Measurements from ENCODE around the gene COL2A1.

COL2A1 gene

DNA sequence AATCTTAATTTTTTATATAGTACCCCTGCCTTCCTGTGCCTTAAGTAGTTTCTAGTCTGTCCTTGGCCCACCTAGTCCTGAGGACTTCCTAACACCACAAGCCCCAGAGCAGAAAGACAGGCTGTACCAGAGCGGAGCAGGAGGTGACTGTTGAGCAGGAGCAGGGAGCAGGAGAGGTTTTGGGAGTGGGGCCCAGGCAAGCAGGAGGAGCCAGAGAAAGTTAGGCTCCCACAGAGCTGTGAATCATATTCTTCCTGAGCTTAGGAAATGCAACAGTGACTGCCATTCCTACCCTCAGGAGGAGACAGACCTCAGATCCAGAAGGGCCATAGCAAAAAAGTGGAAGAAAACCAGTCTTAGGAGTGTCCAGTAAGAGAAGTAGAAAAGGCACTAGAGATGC, 28.3 kb upstream of the COL2A1 start (continued):
- TF ChIP-seq, protein P1, sequence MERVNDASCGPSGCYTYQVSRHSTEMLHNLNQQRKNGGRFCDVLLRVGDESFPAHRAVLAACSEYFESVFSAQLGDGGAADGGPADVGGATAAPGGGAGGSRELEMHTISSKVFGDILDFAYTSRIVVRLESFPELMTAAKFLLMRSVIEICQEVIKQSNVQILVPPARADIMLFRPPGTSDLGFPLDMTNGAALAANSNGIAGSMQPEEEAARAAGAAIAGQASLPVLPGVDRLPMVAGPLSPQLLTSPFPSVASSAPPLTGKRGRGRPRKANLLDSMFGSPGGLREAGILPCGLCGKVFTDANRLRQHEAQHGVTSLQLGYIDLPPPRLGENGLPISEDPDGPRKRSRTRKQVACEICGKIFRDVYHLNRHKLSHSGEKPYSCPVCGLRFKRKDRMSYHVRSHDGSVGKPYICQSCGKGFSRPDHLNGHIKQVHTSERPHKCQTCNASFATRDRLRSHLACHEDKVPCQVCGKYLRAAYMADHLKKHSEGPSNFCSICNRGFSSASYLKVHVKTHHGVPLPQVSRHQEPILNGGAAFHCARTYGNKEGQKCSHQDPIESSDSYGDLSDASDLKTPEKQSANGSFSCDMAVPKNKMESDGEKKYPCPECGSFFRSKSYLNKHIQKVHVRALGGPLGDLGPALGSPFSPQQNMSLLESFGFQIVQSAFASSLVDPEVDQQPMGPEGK (CRISPR knock-in tag; IDR thresholded peaks at IDR 0.05; ENCODE audit: borderline replicate concordance): no peak

DNA sequence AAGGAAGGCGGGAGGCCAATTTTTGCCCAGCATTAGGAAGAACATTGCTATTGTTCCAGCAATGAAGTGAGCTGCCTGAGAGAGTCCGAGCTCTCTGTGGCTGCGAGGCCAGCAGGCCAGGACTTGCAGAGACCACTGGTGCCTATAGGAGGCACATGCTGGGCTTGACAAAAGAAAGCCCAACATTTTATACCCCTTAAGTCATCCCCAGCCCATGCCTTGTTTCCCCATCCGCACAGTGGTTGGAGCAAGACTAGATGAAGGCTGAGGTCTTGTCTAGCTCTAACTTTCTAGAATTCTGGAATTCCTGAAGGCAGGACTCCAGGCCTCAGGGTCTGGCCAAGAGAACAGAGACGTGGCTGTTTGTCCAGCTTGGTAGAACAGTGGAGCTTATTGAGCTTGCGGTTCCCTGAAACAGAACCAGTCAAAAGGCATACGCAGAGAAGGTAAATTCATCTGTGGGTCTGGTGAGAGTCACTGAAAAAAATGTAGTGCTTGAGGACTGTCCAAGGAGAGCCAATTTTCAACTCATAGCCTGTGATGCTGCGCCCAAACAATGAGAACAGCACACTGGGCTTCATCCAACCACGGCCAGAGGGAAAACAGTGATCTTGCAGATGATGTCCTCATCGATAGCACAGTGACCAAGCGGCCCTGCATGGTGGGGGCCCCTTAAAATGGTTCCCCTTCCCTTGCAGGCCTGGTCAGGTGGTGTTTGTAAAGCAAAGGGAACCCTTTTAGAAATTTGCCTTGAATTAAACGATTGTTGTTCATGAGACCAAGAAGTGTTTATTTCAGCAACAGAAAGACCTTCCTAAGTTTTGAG, 27.1 kb upstream of the COL2A1 start:
- no peak for ATAC-seq
- no peak for TF ChIP-seq ESRRG (CRISPR knock-in tag; IDR thresholded peaks at IDR 0.05)
- TF ChIP-seq TCF4 (CRISPR knock-in tag; IDR thresholded peaks at IDR 0.05; ENCODE audit: borderline replicate concordance): no peak
- TF ChIP-seq, protein P1 (CRISPR knock-in tag; IDR thresholded peaks at IDR 0.05; ENCODE audit: borderline replicate concordance): no peak
- TF ChIP-seq PPARA (CRISPR knock-in tag; IDR thresholded peaks at IDR 0.05; ENCODE audit: borderline replicate concordance): no peak
- no peak for TF ChIP-seq ZNF8 (CRISPR knock-in tag; IDR thresholded peaks at IDR 0.05)
- TF ChIP-seq, protein P2, sequence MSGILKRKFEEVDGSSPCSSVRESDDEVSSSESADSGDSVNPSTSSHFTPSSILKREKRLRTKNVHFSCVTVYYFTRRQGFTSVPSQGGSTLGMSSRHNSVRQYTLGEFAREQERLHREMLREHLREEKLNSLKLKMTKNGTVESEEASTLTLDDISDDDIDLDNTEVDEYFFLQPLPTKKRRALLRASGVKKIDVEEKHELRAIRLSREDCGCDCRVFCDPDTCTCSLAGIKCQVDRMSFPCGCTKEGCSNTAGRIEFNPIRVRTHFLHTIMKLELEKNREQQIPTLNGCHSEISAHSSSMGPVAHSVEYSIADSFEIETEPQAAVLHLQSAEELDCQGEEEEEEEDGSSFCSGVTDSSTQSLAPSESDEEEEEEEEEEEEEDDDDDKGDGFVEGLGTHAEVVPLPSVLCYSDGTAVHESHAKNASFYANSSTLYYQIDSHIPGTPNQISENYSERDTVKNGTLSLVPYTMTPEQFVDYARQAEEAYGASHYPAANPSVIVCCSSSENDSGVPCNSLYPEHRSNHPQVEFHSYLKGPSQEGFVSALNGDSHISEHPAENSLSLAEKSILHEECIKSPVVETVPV (CRISPR knock-in tag; IDR thresholded peaks at IDR 0.05): no peak
- no peak for TF ChIP-seq ISL1 (CRISPR knock-in tag; IDR thresholded peaks at IDR 0.05)
- TF ChIP-seq ZC3H10 (CRISPR knock-in tag; IDR thresholded peaks at IDR 0.05): no peak
- TF ChIP-seq, protein P3, sequence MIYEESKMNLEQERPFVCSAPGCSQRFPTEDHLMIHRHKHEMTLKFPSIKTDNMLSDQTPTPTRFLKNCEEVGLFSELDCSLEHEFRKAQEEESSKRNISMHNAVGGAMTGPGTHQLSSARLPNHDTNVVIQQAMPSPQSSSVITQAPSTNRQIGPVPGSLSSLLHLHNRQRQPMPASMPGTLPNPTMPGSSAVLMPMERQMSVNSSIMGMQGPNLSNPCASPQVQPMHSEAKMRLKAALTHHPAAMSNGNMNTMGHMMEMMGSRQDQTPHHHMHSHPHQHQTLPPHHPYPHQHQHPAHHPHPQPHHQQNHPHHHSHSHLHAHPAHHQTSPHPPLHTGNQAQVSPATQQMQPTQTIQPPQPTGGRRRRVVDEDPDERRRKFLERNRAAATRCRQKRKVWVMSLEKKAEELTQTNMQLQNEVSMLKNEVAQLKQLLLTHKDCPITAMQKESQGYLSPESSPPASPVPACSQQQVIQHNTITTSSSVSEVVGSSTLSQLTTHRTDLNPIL (CRISPR knock-in tag; IDR thresholded peaks at IDR 0.05; ENCODE audit: low read depth): no peak
- no peak for TF ChIP-seq GLIS3 (CRISPR knock-in tag; IDR thresholded peaks at IDR 0.05)

DNA sequence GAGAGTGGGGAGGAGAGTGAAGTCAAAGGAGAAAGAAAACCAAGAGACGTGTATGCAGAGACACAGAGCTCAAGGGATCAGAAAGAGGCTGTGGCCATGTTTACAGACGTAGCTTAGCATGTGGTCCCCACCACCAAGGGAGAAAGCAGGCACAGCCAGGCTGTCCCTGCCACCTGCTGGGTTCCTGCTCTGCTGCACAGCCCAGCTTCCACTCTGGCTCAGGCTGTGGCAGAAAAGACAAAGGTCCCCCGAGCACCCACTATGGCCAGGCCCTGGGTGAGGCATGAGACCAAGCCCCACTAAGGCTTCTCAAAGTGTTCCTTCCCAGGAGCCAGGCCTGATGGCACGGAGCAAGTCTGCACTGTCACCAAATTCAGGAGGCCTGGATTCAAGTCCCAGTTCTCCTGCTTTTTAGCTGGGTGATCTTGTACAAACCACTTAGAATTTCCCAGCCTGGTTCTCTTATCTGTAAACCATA, 25.9 kb upstream of the COL2A1 start:
- TF ChIP-seq ISL1 (CRISPR knock-in tag; IDR thresholded peaks at IDR 0.05) (no peak), GLIS3 (CRISPR knock-in tag; IDR thresholded peaks at IDR 0.05) (no peak), ESRRG (CRISPR knock-in tag; IDR thresholded peaks at IDR 0.05) (no peak), ZNF8 (CRISPR knock-in tag; IDR thresholded peaks at IDR 0.05) (no peak)
- TF ChIP-seq, protein P4, sequence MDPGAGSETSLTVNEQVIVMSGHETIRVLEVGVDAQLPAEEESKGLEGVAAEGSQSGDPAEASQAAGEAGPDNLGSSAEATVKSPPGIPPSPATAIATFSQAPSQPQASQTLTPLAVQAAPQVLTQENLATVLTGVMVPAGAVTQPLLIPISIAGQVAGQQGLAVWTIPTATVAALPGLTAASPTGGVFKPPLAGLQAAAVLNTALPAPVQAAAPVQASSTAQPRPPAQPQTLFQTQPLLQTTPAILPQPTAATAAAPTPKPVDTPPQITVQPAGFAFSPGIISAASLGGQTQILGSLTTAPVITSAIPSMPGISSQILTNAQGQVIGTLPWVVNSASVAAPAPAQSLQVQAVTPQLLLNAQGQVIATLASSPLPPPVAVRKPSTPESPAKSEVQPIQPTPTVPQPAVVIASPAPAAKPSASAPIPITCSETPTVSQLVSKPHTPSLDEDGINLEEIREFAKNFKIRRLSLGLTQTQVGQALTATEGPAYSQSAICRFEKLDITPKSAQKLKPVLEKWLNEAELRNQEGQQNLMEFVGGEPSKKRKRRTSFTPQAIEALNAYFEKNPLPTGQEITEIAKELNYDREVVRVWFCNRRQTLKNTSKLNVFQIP (CRISPR knock-in tag; IDR thresholded peaks at IDR 0.05; ENCODE audit: borderline replicate concordance, low read depth): no peak
- TF ChIP-seq, protein P3 (CRISPR knock-in tag; IDR thresholded peaks at IDR 0.05; ENCODE audit: low read depth): no peak
- no peak for ATAC-seq

DNA sequence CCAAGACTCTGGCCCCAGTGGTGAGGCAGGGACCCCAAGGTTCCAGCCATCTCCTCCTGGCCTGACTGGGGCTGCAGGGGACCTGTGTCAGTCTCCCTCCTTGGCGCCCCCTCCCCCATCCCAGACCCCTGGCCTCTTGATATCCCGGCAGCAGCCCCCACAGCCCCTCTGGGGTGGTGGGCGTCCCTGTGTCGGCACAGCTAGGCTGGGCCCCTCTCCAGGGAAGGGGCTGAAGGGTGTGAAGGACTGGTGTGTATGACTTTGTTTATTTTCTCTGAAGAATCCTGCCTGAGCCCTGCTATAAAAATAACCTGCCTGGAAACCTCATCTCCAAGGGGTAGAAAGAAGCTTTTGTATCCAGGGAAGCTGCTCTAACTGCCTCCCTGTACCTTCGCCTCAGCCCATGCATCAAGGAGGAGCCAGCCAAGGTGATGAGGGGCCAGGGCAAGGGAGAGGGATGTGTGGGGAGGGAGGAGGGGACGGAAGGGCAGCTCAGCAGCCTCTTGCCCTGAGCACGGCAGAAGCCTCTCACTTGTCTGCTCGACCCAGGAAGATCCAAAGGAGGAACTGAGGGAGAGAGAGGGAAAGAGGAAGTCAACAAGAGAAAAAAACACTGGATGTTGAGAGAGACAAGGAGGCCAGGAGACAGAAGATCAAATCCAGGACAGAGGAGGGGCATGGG, 25.4 kb upstream of the COL2A1 start:
- no peak for ATAC-seq
- TF ChIP-seq ARNTL (CRISPR knock-in tag; IDR thresholded peaks at IDR 0.05; ENCODE audit: borderline replicate concordance, low read depth) (no peak), PPARA (CRISPR knock-in tag; IDR thresholded peaks at IDR 0.05; ENCODE audit: borderline replicate concordance) (no peak), ZC3H10 (CRISPR knock-in tag; IDR thresholded peaks at IDR 0.05) (no peak), RARB (CRISPR knock-in tag; IDR thresholded peaks at IDR 0.05) (no peak), ESRRG (CRISPR knock-in tag; IDR thresholded peaks at IDR 0.05) (no peak), ZFP3 (CRISPR knock-in tag; IDR thresholded peaks at IDR 0.05) (no peak)
